ENCODE measurements around the gene POPDC2.
A peak's percentile ranks its signal among the peaks of the same experiment; 100 is the strongest.

- TF ChIP-seq POLR2A (IDR thresholded peaks at IDR 0.05; ENCODE audit: low read length) = peak; percentile 89
- TF ChIP-seq GATA1 (IDR thresholded peaks at IDR 0.05; ENCODE audit: low read depth, low read length) = no peak
Observed at GRCh38 chr3:119676771-119677640, 16.6 kb upstream of the POPDC2 start, which contains the start of gene COX17.
